GM12865 (cell line): ENCODE measurements around the gene EPS8L2.
A peak's percentile ranks its signal among the peaks of the same experiment; 100 is the strongest.

Source experiments
- DNase-seq: peaks from one replicate; pipeline ENCODE4 v3.0.0; 2010; ENCODE audit warnings: low read depth
- H3K4me3 ChIP-seq: 2 replicates; pipeline ENCODE4 v1.5.1; 2011; ENCODE audit warnings: mild to moderate bottlenecking, low read depth, low read length, control low read depth
- TF ChIP-seq, protein P1 (sequence below): IDR thresholded peaks from 2 replicates; pipeline ENCODE4 v1.5.1; 2011; ENCODE audit warnings: low read length, control low read depth, low read depth, inconsistent platforms; ENCODE audit not compliant: insufficient read depth; ENCODE audit errors: missing control alignments

Gene EPS8L2

DNA sequence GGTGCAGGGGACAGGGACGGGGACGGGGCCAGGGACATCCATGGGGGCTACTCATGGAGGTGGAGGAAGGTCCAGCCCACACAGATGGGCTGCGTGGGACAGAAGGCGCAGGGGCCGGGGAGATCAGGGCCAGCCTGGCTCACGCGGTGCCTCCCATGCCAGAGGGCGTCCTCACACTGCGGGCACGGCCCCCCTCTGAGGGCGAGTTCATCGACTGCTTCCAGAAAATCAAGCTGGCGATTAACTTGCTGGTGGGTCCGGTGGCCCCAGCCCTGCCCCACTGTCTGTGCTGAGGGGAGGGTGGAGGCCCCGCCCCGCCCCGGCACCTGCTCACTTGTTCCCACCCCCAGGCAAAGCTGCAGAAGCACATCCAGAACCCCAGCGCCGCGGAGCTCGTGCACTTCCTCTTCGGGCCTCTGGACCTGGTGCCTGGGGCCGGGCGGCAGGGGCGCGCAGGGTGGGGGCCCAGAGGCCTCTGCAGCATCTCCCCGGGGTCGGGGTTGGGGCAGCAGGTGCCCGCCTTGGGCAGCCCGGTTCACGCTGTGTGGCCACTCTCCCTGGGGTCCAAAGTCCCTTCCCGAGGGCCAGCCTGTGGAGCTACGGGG, 15.8 kb downstream of the EPS8L2 start:
- H3K4me3 ChIP-seq: no peak overlapping the region
- DNase-seq: peak; percentile 65
- TF ChIP-seq, protein P1, sequence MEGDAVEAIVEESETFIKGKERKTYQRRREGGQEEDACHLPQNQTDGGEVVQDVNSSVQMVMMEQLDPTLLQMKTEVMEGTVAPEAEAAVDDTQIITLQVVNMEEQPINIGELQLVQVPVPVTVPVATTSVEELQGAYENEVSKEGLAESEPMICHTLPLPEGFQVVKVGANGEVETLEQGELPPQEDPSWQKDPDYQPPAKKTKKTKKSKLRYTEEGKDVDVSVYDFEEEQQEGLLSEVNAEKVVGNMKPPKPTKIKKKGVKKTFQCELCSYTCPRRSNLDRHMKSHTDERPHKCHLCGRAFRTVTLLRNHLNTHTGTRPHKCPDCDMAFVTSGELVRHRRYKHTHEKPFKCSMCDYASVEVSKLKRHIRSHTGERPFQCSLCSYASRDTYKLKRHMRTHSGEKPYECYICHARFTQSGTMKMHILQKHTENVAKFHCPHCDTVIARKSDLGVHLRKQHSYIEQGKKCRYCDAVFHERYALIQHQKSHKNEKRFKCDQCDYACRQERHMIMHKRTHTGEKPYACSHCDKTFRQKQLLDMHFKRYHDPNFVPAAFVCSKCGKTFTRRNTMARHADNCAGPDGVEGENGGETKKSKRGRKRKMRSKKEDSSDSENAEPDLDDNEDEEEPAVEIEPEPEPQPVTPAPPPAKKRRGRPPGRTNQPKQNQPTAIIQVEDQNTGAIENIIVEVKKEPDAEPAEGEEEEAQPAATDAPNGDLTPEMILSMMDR: no peak

GRCh38 chr11:722346-722811, 16.3 kb downstream of the EPS8L2 start:
- H3K4me3 ChIP-seq: no peak overlapping the region
- no peak for DNase-seq
- TF ChIP-seq, protein P1: no peak

GRCh38 chr11:723120-723883, 17.3 kb downstream of the EPS8L2 start:
- no peak overlapping the region for H3K4me3 ChIP-seq
- TF ChIP-seq, protein P1: peak; percentile 51
- peak; percentile 78 for DNase-seq

DNA sequence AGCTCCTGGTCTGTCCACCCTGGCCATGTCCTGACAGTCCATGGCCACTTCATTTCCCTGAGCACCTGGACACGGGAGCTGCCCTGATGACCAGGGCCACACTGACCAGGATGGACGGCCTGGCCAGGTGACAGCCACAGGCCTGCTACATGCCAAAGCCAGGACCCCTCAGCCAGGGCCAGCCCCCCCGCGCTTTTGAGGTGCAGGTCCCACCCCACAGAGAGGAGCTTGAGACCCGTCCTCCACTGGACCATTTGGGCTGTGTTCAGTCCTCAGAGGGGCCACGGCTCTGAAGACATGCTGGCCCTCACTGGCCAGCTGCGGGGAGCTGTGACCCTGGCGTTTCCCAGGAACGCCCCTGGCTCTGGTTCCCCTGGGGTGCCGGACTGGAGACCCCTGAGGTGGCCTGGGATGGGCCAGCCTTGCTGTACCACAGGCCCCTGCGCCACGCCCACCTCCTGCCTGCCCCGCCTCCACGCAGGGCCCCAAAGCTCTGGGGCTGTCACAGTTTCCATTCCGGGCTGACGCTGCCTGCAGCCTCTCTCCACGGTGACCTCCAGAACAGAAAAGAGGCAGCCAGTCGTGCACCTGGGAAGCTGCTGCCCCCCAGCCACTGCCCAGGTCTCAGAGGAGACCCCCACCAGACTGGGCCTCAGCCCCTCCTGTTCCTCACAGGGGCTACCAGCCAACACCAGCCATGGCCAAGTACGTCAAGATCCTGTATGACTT, 18.2 kb downstream of the EPS8L2 start:
- peak; percentile 41 for DNase-seq
- no peak overlapping the region for H3K4me3 ChIP-seq
- TF ChIP-seq, protein P1: no peak

- no peak for DNase-seq
- TF ChIP-seq, protein P1: no peak
- no peak overlapping the region for H3K4me3 ChIP-seq
Measured at GRCh38 chr11:724778-725386, 18.9 kb downstream of the EPS8L2 start.

GRCh38 chr11:725624-726202, 19.7 kb downstream of the EPS8L2 start:
- TF ChIP-seq, protein P1: no peak
- peak overlapping the region; percentile 32 for H3K4me3 ChIP-seq
- DNase-seq: no peak
